VCaP (cell line): ENCODE results near the gene KCNV2.

Experiments used
- H3K27ac ChIP-seq: fragments of 450-650 bp; 2 replicates; pipeline ENCODE4 v1.5.1; 2017
- CTCF ChIP-seq: fragments of 450-650 bp; conservative IDR thresholded peaks from 2 replicates; pipeline ENCODE4 v1.5.1; 2017; ENCODE audit warnings: mild to moderate bottlenecking, moderate library complexity

KCNV2 gene

GRCh38 chr9:2722715-2723114, 5.4 kb downstream of the KCNV2 start:
- TF ChIP-seq CTCF, result no peak
- no peak overlapping the region for H3K27ac ChIP-seq

GRCh38 chr9:2723376-2724065, 6.2 kb downstream of the KCNV2 start:
- no peak for TF ChIP-seq CTCF
- no peak overlapping the region for H3K27ac ChIP-seq

- TF ChIP-seq CTCF, result no peak
These were observed 7.8 kb downstream of the KCNV2 start for GRCh38 chr9:2725126-2725525.

GRCh38 chr9:2725898-2726649, 8.8 kb downstream of the KCNV2 start:
- no peak for TF ChIP-seq CTCF
- H3K27ac ChIP-seq, result no peak overlapping the region

More at GRCh38 chr9:2725126-2725525, 7.8 kb downstream of the KCNV2 start:
- no peak overlapping the region for H3K27ac ChIP-seq

- TF ChIP-seq CTCF, result no peak
- no peak overlapping the region for H3K27ac ChIP-seq
These were observed 9.5 kb downstream of the KCNV2 start for GRCh38 chr9:2726650-2727340.

GRCh38 chr9:2727374-2727773, 10.1 kb downstream of the KCNV2 start:
- no peak for TF ChIP-seq CTCF

GRCh38 chr9:2727966-2728613, 10.8 kb downstream of the KCNV2 start:
- peak; percentile 72 for TF ChIP-seq CTCF
- H3K27ac ChIP-seq, result no peak overlapping the region

More at GRCh38 chr9:2727374-2727773, 10.1 kb downstream of the KCNV2 start:
- H3K27ac ChIP-seq, result no peak overlapping the region
